SK-N-MC (cell line): Measurements from ENCODE around the gene KCNQ1.

Experiments
- EZH2 ChIP-seq: fragments of 200-600 bp; sonication (generic); IDR thresholded peaks from one replicate; pipeline ENCODE4 v1.6.1; 2017; ENCODE audit warnings: antibody characterized with exemption
- POLR2AphosphoS5 ChIP-seq: IDR thresholded peaks from 2 replicates; pipeline ENCODE4 v1.6.1; 2012; ENCODE audit warnings: mild to moderate bottlenecking, low read depth, low read length, borderline replicate concordance

DNA sequence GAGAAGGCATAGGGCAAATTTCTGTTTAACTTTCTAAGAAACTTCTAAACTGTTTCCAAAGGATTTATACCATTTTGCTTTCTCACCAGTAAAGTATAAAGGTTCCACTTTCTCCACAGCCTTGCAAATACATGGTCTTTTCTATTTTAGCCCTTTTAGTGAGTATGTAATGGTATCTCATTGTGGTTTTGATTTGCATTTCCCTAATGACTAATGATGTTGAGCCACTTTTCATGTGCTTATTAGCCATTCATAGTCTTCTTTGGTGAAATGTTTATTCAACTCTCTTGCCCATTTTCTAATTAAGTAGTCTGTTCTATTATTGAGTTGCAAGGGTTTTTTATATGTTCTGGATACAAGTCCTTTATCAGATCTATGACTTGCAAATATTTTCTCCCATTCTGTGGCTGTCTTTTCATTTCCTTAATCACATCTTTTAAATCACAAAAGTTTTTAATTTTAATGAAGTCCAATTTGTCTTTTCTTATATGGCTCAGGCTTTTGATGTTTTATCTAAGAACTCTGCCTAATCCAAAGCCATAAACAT, 338.8 kb downstream of the KCNQ1 start:
- TF ChIP-seq EZH2 (no peak), POLR2AphosphoS5 (no peak)
